ENCODE measurements around the gene EIF2B4. TPM values are rescaled to one million over a fixed set of nuclear protein-coding genes. Genes with fewer than 3 reads are reported as not detected.

EIF2B4 gene
- total RNA-seq, 1 donor, result 19.2 TPM

GRCh38 chr2:27400348-27401135, 30.4 kb upstream of the EIF2B4 start:
- Histone ChIP-seq H3K27ac (ENCODE audit: low read depth, low read length) (peak overlapping the region; percentile 1), H3K79me2 (ENCODE audit: insufficient read depth, low read length) (peaks cover 99% of the 10 kb centered on the region), H3K4me3 (ENCODE audit: insufficient read depth, low read length) (no peak overlapping the region), H3K4me1 (ENCODE audit: insufficient read depth, low read length) (no peaks in the 10 kb centered on the region), H3K27me3 (ENCODE audit: insufficient read depth, low read length) (no peaks in the 10 kb centered on the region), H3K9me3 (ENCODE audit: low read depth, low read length) (no peaks in the 10 kb centered on the region), H3K4me2 (ENCODE audit: insufficient read depth, low read length) (no peak overlapping the region), H3K36me3 (ENCODE audit: insufficient read depth, low read length) (peaks cover 10% of the 10 kb centered on the region), H2AFZ (ENCODE audit: low read length) (no peak overlapping the region), H4K20me1 (ENCODE audit: insufficient read depth, low read length) (peaks cover 14% of the 10 kb centered on the region)
- TF ChIP-seq, protein P1, sequence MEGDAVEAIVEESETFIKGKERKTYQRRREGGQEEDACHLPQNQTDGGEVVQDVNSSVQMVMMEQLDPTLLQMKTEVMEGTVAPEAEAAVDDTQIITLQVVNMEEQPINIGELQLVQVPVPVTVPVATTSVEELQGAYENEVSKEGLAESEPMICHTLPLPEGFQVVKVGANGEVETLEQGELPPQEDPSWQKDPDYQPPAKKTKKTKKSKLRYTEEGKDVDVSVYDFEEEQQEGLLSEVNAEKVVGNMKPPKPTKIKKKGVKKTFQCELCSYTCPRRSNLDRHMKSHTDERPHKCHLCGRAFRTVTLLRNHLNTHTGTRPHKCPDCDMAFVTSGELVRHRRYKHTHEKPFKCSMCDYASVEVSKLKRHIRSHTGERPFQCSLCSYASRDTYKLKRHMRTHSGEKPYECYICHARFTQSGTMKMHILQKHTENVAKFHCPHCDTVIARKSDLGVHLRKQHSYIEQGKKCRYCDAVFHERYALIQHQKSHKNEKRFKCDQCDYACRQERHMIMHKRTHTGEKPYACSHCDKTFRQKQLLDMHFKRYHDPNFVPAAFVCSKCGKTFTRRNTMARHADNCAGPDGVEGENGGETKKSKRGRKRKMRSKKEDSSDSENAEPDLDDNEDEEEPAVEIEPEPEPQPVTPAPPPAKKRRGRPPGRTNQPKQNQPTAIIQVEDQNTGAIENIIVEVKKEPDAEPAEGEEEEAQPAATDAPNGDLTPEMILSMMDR (IDR thresholded peaks at IDR 0.05; ENCODE audit: extremely low read depth, low read depth, low read length), result no peak
- no peak for DNase-seq (ENCODE audit: insufficient read length, low spot score, missing footprints)

DNA sequence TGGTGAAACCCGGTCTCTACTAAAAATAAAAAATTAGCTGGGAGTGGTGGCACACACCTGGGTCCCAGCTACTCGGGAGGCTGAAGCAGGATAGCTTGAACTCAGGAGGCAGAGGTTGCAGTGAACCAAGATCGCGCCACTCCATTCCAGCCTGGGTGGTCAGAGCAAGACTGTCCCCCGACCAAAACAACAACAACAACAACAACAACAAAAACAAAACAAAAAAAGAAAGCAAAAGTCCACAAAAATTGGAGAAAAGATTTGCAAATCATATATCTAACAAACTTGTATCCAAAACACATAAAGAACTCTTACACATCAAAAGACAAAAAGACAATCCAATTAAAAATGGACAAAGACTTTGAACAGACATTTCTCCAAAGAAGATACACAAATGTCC, 28.8 kb upstream of the EIF2B4 start:
- no peak overlapping the region for H3K27ac ChIP-seq (ENCODE audit: low read depth, low read length)
- no peak overlapping the region for H3K4me2 ChIP-seq (ENCODE audit: insufficient read depth, low read length)
- no peaks in the 10 kb centered on the region for H3K4me1 ChIP-seq (ENCODE audit: insufficient read depth, low read length)
- no peaks in the 10 kb centered on the region for H3K27me3 ChIP-seq (ENCODE audit: insufficient read depth, low read length)
- peaks cover 14% of the 10 kb centered on the region for H4K20me1 ChIP-seq (ENCODE audit: insufficient read depth, low read length)
- peaks cover 4% of the 10 kb centered on the region for H3K36me3 ChIP-seq (ENCODE audit: insufficient read depth, low read length)
- no peak overlapping the region for H3K4me3 ChIP-seq (ENCODE audit: insufficient read depth, low read length)
- H2AFZ ChIP-seq (ENCODE audit: low read length), result no peak overlapping the region
- peaks cover 98% of the 10 kb centered on the region for H3K79me2 ChIP-seq (ENCODE audit: insufficient read depth, low read length)
- no peaks in the 10 kb centered on the region for H3K9me3 ChIP-seq (ENCODE audit: low read depth, low read length)
- no peak for DNase-seq (ENCODE audit: insufficient read length, low spot score, missing footprints)
- TF ChIP-seq, protein P1 (IDR thresholded peaks at IDR 0.05; ENCODE audit: extremely low read depth, low read depth, low read length), result no peak

GRCh38 chr2:27393225-27393624, 23.1 kb upstream of the EIF2B4 start:
- Histone ChIP-seq H3K4me3 (ENCODE audit: insufficient read depth, low read length) (no peak overlapping the region), H3K4me2 (ENCODE audit: insufficient read depth, low read length) (no peak overlapping the region), H2AFZ (ENCODE audit: low read length) (no peak overlapping the region), H3K4me1 (ENCODE audit: insufficient read depth, low read length) (no peaks in the 10 kb centered on the region), H3K27me3 (ENCODE audit: insufficient read depth, low read length) (no peaks in the 10 kb centered on the region), H3K27ac (ENCODE audit: low read depth, low read length) (no peak overlapping the region), H4K20me1 (ENCODE audit: insufficient read depth, low read length) (peaks cover 9% of the 10 kb centered on the region), H3K9me3 (ENCODE audit: low read depth, low read length) (no peaks in the 10 kb centered on the region), H3K79me2 (ENCODE audit: insufficient read depth, low read length) (peaks cover 96% of the 10 kb centered on the region), H3K36me3 (ENCODE audit: insufficient read depth, low read length) (peaks cover 5% of the 10 kb centered on the region)
- DNase-seq (ENCODE audit: insufficient read length, low spot score, missing footprints), result no peak
- TF ChIP-seq, protein P1 (IDR thresholded peaks at IDR 0.05; ENCODE audit: extremely low read depth, low read depth, low read length), result no peak

DNA sequence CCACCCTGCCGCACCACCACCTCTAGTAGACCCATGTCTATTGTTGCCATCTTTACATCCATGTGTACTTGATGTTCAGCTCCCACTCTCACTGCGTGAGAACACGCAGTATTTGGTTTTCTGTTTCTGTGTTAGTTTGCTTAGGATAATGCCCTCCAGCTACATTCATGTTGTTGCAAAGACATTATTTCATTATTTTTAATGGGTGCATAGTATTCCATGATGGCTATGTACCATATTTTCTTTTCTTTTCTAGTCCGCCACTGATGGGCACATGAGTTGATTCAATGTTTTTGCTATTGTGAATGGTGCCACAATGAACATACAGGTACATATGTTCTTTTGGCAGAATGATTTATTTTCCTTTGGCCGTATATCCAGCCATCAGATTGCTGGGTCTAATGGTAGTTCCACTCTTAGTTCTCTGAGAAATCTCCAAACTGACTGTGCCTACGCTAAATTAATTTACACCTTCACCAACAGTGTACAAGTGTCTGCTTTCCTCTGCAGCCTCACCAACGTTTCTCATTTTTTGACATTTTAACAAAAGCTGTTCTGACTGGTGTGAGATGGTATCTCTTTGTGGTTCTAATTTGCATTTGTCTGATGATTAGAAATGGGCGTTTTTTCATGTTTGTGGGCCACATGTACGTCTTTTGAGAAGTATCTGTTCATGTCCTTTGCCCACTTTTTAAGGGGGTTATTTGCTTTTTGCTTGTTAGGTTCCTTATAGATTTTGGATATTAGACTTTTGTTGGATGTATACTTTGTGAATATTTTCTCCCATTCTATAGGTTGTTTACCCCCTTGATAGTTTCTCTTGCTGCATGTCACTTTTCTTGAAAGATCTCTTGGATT, 20.9 kb upstream of the EIF2B4 start:
- H3K27me3 ChIP-seq (ENCODE audit: insufficient read depth, low read length), result no peaks in the 10 kb centered on the region
- no peak overlapping the region for H3K4me2 ChIP-seq (ENCODE audit: insufficient read depth, low read length)
- TF ChIP-seq, protein P1 (IDR thresholded peaks at IDR 0.05; ENCODE audit: extremely low read depth, low read depth, low read length), result no peak
- H3K4me1 ChIP-seq (ENCODE audit: insufficient read depth, low read length), result no peaks in the 10 kb centered on the region
- H2AFZ ChIP-seq (ENCODE audit: low read length), result no peak overlapping the region
- no peak overlapping the region for H3K27ac ChIP-seq (ENCODE audit: low read depth, low read length)
- H4K20me1 ChIP-seq (ENCODE audit: insufficient read depth, low read length), result peaks cover 13% of the 10 kb centered on the region
- H3K9me3 ChIP-seq (ENCODE audit: low read depth, low read length), result no peaks in the 10 kb centered on the region
- peaks cover 8% of the 10 kb centered on the region for H3K36me3 ChIP-seq (ENCODE audit: insufficient read depth, low read length)
- peaks cover 81% of the 10 kb centered on the region for H3K79me2 ChIP-seq (ENCODE audit: insufficient read depth, low read length)
- no peak for DNase-seq (ENCODE audit: insufficient read length, low spot score, missing footprints)
- H3K4me3 ChIP-seq (ENCODE audit: insufficient read depth, low read length), result no peak overlapping the region
